IPS DF 4.7 (cell line): ENCODE data around the gene SLC4A7.

Source experiments
- DNase-seq: peaks from one replicate; pipeline ENCODE4 v3.0.0-alpha.2; 2013; ENCODE audit warnings: low spot score; ENCODE audit errors: extremely low read depth

SLC4A7 gene

DNA sequence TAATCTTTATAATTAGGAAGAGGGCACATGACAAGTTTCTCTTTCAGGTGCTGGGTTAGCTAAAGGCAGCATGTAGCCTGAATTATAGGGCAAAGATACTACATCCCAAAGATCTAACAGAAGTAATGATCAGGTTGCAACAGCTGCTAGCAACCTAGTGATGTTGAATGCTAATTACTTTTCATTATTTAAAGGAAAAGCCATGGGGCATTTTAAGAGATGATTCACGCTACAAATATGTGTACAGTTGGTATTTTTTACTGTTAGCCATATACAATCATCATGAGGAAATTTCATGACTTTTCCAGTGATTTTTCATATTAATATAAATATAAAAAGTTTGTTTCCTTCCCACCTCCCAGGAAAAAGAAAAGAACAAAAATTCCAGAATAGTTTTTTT lies 158.0 kb downstream of the SLC4A7 start:
- DNase-seq: no peak

DNA sequence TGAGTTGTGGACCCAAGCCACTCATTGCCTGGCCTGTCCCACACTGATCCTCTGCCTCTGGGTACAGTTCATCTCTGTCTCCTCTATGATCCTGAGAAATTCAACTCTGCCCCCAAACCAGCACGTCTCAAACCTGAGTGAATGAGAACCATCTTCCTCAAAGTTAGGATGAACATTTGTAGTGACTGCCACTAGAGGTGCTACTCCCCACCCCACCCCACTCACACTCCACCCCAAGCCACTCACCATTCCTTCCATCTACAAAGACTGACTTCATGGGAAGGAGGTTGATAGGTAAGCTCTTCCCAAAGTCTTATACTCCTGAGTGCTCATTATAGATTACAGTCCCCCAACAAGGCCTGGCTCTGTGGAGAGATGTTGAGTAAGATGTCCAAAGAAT lies 158.8 kb downstream of the SLC4A7 start:
- no peak for DNase-seq

DNA sequence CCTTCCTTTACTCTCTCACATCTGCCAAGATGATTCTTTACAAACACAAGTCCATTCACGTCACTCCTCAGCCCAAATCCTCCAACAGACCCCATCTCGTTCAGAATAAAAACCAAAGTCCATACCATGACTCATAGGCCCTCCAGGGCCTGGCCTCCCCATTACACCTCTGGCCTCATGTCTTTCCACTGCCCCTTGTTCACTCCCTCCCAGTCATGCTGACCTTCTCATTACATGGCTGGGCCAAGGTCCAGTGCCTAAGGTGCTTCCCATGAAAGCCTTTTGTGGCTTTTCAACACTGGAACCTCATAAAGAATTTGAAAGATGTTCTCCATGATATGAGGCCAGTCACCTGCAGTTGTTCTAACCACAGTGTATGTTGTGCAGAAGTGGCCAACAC lies 159.5 kb downstream of the SLC4A7 start:
- DNase-seq: no peak

DNA sequence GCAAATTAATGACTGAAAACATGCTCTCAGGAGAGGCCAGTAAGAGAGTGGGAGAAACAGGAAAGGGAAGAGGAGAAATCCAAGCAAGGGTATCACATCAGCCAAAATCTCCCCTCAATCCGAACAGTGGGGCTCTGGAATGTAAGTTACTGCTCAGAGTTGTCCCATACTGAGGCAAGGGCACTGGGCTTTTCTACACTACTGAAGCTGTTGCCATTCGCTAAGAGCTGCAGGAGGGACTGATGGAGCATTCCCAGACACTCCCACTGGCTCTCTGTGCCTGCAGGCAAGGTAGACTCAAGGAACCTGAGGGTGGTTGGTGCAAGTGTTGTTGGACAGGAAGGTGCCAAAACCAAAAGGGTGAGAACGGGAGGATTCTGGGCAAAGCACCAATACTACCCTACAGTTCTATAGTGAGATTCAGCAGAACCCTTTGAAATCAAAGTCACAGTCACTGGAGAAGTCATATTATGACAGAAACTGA lies 161.1 kb downstream of the SLC4A7 start:
- DNase-seq: no peak
